Activated effector memory CD4-positive, alpha-beta T cell treated with Interleukin-2 at 50 U/mL for 16 hours (primary cell): ENCODE measurements around the gene GOLGA1.

ENCODE experiments used
- DNase-seq: peaks from one replicate; pipeline ENCODE4 v3.0.0-alpha.2; 2020

Gene GOLGA1

DNA sequence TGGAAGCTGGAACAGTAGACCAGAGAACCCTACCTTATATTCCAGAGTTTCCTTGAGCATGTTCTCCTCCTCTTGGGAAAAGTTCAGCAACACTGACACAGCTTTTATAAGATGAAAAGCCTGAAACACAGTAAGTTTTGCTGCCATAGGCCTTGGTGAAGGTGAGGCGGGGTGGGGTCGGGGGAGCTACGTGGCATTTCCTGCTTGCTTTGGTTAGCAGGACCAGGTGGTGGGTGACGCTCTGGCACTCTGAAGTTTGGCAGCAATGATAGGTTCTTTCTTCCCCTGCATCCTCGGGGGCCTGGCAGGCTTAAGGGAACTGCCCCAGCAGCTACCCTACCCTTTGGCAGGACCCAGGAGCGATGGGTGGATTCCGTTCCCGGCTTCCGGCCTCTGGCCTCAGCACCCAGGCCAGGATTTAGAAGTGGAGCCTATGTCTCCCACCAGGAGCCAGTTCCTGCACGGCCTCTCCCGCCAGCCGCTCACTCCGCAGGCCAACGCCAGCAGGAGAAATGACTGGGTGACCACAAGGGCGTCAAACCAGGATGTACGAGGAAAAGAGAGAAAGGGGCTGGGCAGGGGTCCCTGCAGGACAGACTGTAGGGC lies 59.6 kb downstream of the GOLGA1 start:
- DNase-seq, result no peak

DNA sequence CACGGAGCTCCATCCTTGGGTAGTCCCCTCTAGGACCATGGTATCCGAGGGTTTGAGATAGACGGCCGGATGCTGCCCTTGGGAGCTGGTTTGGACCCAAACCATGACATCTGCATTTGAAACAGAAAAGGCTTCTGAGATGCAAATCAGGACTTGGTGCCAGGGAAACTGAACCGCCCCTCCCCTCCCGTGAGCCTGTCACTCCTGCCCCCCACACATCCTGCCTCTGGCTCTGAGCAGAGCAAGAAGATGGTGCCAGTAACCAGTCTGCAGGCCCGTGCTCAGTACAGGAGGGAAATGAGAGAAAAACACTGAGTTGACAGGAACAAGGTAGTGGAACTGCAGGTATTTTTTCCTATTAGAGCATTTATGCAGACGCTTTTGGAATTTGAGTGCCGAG lies 60.4 kb downstream of the GOLGA1 start:
- no peak for DNase-seq

DNA sequence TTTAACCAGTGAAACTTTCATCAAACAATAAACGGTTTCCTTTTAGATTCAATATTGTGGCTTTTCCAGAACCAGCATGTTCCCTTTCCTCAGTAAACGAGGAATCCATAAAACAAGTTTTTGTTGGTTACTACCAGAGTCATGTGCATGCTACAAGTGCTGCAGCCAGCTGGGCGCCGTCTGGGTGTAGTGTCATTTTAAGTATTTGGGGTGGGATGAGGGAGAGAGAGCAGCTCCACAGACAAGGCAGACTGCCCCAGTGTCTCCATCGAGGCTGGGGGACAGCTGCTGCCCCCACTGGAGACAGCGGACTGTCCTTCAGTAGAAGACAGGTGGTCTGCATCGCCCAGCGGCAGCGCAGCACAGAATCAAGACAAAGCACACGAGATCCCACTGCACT lies 61.7 kb downstream of the GOLGA1 start:
- no peak for DNase-seq

DNA sequence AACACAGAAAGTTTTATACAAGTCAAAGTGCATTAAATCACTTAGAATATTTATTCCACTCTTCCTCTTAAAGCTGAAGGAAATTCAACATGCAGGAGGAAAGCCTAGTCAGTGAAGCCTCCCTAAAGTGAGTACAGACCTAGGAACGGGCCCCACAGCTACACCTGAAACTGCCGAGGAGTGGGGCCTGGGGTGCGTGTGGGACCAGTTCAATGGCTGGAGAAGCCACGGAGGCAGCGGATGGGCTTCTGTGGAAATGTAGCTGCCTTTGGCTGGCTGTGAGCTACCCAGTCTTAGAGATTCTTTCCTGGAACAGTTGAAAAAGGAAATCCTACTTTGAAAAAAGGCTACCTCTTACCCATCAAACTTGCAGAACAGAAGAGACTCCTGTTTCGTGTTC lies 62.4 kb downstream of the GOLGA1 start:
- no peak for DNase-seq

DNA sequence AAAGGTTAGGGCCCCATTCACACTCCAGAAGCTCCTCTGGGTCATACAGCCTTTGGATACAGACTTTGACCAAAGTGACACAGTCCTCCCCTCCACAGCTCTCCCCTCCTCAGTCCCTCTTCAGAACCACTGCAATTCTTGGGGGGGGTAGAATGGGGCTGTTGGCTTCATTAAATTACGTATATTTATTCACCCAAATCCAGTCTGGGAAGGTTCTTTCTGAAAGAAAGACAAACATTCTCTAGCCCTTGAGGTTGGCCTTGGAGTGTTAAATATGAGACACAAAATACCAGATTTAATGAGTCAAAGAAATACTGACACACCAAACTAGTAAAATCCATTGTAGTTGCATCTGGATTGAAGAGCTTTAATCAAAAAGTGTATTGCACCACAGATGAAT lies 62.9 kb downstream of the GOLGA1 start:
- DNase-seq, result no peak

DNA sequence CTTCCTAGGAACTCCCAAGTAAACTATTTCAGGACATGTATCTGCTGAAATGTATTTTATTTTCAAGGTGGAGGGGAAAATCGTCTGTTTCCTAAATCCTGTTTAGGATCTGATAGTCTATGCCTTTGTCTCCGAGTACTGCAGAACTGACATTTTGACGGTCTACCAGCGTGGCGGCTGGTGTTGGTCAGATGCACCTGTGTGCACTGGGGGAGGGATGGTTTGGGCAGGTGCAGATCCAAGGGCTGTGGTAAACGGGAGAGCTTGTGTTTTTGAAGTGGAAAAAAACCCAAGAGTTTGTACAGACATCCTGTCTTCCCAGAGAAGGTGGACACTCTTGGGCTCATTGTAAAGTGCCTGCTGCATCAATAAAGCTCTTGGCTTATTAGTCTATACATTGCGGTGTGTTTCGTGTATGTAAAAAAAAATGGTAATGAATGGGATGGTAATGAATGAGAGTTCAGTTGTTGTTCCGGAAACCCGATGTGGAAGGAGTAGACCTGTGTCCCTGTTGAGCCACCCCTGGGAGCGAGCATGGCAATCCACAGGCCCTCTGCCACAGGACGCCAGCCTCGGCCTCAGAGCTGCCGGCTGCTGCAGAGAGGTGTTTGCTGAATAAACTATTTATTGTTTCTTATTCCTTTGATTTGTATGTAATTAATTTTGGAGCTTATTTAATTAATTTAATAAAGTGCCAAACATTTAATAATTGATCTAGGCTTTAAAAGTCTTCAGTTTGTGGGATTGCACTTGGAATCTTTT lies 63.7 kb downstream of the GOLGA1 start:
- DNase-seq, result no peak

DNA sequence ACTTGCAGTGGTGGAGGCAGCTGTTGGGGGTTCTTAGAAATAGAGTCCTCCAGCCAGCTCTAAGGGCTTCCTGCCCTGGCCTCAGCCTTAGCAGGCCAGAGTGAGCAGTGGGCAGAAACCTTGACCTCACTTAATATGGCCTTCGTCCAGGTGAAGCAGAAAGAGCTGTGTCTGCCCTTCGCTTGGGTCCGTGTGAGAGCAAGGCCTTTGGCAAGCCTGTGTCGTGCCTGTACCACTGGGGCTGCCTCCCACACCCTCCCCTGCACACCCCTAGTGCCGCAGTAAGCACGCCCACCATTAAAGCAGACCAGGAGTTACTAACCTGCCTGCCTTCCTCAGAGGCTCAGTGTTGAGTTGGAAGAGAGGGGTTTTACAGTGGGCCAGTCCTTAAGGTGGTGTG lies 65.4 kb downstream of the GOLGA1 start:
- DNase-seq, result no peak

DNA sequence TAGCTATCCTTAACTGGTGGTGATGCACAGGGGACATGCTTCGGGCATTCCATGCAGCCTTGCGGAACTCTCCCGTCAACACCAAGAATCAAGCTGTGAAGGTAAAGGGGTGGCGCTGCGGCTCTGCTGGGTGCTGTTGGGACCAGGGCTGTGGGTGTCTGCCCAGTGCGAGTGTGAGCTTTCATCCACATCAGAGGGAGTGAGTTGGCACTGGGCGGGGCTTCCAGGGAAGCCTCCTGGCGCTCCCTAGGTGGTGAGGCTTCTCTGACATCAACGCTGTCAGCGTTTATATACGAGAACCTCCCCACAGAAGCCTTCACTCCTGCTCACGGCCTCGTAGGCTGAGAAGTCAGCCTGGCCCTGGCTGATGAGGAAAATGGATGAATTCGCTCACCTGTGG lies 67.2 kb downstream of the GOLGA1 start:
- DNase-seq, result no peak

DNA sequence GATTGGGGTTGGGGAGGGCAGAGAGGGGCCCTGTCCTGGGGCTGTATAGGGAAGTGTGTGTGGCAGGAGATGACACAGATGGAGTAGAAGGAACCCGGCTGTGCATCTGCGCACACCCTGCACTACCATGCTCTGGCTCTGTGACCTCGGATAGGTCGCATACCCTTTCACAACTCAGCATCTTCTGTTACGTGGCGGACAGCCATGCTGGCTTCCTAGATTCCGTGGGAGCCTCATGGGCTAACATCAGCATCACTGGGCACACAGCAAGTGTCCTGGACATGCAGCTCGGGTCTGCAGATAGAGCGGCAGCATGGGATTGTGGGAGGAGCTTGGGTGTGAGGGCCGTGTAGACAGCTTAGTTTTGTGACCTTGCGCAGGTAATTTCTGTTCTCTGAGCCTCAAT lies 69.7 kb downstream of the GOLGA1 start:
- no peak for DNase-seq

DNA sequence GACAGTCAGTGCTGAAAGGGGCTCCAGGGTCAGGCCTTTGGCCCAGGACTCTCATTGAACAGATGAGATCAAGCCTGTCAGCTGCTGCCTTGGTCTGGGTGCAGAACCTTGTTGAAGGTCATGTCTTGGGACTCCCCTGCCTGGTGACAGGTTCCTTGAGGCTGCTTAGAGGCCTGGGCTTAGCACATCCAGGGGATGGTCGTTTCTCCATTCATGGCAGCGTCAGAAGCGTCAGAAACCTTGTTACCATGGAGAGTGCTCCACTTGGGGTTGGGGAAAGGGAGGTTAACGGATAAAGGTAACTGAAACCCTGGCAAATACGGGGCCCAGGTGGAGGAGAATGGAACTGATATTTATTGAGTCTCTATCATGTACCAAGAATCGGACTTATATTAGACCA lies 70.2 kb downstream of the GOLGA1 start:
- no peak for DNase-seq

DNA sequence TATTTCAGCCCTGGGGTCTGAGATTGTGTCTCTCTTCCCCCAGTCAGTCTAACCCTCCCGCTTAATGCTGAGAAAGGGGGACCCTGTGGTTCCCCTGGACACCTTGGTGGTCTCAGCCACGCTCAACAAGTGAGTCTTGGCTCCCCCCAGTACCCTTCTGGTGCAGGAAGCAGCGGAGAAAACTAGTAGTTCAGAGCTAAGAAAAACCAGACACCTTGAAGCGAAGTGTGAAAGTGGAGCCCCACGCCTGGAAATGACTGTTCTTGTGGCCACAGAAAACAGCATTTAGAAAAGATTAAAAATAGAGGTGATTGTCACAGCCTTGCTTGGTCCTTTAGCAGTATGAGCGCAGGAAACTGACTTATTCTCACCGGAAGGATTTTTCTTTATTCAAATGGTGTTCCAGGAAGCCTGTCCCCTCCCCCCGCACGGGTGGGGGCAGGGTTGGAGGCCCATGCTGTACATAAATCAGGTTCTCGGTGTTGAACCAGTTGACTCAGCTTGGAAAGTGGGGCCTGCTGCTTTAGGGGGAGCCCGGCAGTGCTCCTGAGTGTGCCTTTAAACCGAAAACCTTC lies 70.8 kb downstream of the GOLGA1 start:
- DNase-seq, result peak; percentile 75

DNA sequence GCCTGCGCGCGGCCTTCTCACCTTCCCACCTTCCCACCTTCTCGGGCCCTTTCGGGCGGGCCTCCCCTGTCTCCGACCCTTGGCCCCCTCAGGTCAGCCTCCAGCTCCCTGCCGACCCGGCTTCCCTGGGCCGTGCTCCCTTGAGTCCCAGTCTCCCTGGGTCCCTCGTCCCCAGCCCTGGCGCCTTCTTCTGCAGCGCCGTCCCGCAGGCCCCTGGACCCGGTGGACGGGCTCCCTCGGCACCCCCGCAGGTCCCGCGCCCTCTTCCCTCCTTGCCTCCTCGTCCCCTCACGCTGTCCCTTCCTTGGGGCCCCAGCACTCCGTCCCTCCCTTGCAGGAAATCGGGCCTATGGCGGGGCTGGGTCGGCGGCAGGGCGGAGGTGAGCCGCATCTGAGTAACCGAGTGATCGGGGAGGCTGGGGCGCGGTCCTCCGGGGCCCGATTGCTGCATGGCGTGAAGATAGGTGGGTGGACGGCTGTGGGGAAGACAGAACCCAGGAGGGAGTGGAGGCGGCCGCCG lies 71.4 kb downstream of the GOLGA1 start:
- peak; percentile 34 for DNase-seq

DNA sequence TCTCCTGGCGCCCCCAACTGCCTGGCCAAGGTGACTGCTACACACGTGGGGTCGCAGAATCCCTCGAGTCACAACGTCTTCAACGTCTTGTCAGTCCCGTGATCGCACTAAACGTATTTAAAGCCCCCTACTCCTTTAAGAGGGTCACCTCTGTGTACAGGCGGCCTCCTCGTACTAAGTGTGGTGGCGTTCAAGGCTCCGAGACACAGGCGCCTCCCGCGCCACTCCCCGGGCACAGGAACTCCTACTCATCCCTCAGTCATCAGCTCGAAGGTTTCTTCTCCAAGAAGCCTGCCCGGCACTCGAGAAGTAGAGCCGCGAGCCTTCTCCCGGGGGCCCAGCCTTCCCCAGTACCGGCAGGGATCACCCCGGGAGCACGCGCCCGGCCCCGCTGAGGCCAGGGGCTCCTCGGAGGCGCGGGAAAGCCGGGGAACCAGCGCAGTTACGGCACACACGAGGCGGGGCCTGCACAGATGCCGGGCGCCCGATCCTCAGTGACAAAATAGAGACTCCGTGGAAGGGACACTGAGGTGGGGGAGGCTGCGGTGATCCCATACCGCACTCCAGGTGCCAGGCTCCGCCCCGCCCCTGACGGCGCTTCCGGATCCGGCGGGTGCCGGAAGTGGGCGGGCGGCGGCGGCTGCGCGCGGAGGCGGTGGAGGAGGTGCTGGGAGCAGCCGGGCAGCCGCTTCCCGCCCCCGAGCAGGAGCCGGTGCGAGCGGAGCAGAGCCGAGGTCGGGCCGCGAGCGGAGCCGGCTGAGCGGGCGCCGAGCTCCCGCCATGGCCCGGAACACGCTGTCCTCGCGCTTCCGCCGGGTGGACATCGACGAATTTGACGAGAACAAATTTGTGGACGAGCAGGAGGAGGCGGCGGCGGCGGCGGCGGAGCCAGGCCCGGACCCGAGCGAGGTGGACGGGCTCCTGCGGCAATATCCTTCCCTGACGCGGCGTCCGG lies 72.1 kb downstream of the GOLGA1 start:
- peak; percentile 90 for DNase-seq

DNA sequence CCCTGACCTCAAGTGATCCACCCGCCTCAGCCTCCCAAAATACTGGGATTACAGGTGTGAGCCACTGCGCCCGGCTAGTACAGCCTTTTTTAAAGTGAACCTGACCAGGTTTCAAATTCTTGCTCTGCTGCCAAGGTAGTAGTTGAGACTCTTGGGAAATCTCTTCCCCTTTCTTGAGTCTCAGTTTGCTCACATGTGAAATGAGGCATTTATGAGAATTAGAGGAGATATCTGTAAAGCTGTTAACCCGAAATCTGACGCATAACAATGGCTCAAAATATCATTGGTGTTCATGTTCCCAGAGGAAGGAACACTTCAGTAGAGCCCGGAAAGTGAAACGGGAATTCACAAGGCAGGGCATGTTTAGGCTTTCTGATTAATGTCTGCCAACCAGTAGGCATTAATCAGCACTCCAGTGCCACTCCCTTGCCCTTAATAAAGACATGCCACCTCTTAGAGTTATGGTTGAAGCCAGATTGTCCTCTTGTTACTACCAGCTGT lies 77.5 kb downstream of the GOLGA1 start:
- DNase-seq, result no peak

DNA sequence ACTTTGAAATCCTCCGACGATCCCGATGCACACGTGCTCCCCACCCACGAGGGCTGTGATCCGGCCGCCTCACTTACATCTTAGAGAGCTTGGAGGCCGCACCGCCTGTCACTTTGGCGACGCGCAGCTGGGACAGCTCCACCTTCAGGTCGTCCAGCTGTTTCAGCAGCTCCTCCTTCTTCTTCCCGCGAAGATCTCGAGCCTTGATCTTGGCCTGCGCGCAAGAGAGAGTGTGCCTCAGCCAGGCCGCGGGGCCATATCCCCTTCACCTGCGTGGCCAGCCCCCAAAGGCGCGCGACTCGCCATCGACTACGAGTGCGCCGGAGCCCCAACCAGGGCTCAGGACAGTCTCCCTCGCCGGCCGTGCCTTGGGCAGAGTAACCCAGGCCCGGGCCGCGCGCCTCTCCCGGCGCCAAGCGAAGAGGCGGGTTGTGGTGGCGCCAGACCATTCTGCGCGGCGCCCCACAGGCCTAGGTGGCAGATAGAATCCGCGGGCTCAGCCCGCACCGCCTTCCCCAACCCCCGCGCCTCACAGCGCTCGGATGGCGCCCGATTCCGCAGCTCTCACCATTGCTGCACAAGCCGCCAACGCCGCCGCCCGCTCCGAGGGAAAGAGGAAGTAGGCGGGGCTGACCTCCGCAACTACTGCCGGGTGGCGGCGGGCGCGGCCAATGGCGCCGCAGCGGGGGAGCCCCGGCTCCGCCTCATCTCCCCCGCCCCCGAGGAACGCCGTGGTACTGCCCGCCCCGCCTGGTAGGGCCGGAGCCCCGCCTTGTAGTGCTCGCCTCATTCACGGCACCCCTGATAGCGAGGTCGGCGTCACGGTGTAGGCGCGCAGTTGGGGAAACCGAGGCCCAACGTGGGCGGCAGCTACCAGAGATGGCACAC lies 79.3 kb downstream of the GOLGA1 start, which contains the start of the genes ARPC5L and RPL35:
TSS of gene ARPC5L (plus strand) at position 789 of the 888 bp plus-strand sequence. CDS start 7,161 bp downstream, outside the sequence.
TSS of gene RPL35 (minus strand) at position 616 of the 888 bp plus-strand sequence. CDS start at position 571, 45 bp downstream.
- DNase-seq, result peak; percentile 94

DNA sequence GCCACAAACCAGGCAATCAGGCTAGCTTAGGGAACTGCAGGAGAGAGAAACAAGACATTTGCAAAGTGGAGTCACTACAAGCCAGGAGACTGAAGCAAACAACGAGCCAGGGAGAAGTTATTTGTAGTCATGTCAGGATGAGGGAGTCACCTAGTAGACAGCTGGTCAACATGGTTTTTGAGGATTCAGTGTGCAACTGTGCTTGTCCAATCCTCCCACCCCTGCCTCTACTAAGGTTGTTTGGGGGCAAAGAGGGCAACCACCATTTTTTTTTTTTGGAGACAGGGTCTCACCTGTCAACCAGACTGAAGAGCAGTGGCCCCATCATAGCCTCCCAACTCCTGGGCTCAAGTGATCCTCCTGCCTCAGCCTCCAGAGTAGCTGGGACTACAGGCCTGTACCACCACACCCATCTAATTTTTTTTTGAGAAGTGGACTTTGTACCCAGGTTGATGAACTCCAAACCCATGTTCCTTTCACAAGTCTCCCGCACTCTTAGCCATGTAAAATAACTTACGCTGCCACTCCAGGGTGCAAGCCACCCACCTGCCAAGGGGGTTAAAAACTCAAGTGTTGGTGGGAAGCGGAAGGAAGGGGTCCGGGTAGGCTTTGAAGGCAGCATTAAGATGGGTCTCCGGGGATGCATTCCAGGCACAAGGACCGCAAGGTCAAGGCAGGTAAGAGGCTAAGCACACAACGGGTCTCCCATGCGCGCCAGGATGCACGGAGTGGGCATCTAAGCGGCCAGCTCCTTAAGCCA lies 80.1 kb downstream of the GOLGA1 start:
- no peak for DNase-seq

DNA sequence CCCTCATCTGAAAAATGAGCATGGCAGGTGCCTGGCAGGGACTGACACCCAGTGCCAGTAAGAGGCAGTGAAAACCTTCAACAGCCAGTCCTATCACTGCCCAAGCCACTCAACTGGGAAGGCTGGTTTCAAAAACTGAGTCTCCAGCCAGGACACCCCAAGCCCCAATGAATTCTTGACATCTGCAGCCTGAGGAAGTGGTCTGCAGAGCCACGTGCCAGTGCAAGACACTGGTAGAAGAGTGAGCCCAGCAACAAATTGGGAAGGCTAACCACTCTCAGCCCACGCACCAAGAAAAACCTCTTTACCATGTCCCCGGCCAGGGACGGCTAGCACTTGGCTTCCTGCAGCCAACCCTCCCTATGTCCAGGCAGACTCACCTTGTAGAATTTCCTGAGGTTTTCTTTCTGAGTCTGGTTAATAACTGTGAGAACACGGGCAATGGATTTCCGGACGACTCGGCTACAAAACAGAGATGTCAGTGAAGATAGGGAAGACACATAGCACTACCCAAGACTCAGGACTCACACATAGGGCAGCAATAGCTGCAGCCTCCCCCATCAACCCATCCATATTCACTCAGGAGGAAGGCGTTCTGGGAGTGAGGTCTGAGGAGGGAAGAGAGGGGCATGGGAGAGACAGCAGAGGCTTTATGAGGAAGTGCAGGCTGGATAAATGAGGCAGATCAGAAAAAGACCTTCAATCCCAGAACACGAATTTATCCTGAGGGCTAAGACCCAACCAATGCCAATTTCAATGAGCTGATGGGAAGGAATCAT lies 80.9 kb downstream of the GOLGA1 start:
- no peak for DNase-seq

DNA sequence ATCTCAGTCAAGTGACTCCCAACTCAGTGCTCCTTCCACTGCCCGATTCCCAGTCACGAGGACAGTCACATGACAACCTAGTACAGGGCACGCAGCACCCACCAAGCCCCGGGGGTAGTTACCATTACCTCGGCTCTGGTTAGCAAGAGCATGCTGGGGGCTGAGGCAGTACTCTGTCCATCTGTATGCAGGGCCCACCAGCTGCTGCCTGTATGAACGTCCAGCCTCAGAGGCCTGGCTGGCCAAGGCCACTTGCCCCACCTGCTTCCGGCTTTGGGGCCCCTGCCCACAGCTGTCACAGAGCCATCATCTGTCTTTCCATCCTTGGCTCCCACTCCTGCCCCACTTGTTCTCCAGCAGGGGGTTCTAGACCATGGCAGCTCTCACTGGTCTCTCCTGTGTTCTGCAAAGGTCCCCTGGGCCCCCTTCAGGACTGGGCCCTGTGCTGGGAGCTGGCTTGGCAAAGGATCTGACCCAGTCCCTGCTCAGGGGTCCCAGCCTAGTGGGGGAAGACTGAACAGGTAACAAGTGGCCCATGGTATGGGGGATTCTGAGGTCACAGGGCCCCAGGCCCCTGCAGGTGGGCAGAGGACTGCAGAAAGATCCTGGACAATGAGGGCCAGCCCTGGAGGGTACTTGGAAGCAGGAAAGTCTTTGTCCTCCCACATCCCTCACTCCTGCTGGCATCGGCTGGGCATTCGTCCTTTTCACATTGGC lies 82.4 kb downstream of the GOLGA1 start:
- DNase-seq, result no peak

DNA sequence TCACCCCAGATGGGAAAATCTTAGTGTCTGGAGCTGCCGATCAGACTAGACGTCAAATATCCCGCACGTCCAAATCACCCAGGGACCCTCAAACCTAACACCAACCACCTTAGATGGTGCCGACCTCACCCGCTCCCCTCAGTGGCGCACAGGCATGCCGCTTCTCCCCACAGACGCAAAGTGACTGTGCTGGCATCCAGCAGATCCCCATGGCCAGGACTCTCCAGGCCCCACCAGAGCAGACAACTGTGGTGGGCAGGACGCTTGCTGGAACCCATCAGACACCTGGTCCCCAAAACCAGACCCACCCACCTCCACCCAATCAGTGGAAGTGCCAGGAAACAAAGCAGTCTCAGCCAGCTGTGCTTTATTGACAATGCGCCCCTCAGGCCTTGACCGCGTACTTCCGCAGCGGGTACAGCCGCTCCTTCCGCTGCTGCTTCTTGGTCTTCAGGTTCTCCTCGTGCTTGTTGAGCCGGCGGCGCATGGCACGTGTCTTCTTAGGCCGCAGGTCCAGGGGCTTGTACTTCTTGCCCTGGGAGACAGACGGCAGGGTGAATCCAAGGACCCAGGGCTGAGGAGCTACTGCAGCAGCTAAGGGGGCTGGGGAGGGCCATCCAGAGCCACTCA lies 83.2 kb downstream of the GOLGA1 start:
- DNase-seq, result no peak
